ENCODE data around the gene INSC. TPM values are rescaled to one million over a fixed set of nuclear protein-coding genes. Genes with fewer than 3 reads are reported as not detected.

The INSC gene
- total RNA-seq, 1 donor: under 0.01 TPM

DNA sequence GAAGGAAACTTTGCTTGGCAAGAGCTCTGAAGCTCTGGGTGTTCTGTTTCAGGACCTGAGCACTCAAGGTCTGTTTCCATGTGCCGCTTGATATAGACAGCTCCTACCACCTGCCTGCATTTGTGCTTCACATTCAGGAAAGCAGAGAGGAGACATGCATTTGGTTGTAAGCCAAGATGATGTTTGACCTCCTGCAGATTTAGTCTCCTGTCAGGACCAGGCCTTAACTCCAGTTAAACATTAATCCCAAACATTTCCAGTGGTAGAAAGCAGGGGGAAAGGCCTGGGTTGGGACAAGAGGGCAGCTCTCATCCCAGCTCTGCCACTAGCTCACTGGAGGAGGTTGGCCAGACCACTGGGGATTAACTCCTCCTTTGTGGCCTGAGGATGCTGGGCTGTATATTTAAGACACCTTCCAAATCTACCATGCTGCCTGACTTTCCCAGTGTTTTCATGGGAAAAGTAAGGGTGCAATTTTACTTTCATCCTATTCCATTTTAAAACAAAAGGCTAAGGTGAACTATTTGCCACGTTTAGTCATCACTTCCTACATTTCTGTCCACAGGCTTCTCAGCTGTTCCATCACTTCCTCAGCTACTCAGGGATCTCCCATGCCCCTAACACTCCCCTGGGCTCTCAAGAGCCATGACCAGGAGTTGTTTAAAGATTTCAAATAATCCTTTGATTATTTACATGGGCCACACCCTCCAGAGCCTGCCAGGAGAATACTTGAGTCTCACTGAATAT, 80.9 kb downstream of the INSC start:
- TF ChIP-seq, protein P1, sequence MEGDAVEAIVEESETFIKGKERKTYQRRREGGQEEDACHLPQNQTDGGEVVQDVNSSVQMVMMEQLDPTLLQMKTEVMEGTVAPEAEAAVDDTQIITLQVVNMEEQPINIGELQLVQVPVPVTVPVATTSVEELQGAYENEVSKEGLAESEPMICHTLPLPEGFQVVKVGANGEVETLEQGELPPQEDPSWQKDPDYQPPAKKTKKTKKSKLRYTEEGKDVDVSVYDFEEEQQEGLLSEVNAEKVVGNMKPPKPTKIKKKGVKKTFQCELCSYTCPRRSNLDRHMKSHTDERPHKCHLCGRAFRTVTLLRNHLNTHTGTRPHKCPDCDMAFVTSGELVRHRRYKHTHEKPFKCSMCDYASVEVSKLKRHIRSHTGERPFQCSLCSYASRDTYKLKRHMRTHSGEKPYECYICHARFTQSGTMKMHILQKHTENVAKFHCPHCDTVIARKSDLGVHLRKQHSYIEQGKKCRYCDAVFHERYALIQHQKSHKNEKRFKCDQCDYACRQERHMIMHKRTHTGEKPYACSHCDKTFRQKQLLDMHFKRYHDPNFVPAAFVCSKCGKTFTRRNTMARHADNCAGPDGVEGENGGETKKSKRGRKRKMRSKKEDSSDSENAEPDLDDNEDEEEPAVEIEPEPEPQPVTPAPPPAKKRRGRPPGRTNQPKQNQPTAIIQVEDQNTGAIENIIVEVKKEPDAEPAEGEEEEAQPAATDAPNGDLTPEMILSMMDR (IDR thresholded peaks at IDR 0.05; ENCODE audit: insufficient read depth, low read depth, low read length): no peak
- no peak for DNase-seq (ENCODE audit: low read depth)
- H3K4me3 ChIP-seq (ENCODE audit: low read depth, low read length): no peak overlapping the region

DNA sequence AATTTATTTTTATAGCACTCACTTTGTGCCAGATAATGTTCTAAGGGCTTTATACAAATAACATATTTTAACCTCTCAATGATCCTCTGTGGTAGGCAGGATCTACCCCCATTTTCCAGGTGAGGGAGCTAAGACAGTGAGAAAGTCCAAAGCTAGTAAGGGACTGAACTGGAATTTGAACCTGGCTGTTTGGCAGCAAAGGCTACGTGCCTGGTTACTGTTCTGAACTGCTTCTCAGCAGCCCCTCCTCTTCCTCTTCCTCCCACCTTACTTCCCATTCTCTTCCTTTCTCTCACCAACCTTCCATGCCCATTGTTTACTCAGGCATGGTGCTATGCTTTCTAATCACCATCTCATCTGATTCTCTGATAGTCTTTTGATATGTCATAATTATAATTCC, 82.0 kb downstream of the INSC start:
- H3K4me3 ChIP-seq (ENCODE audit: low read depth, low read length): no peak overlapping the region
- TF ChIP-seq, protein P1 (IDR thresholded peaks at IDR 0.05; ENCODE audit: insufficient read depth, low read depth, low read length): no peak
- no peak for DNase-seq (ENCODE audit: low read depth)

DNA sequence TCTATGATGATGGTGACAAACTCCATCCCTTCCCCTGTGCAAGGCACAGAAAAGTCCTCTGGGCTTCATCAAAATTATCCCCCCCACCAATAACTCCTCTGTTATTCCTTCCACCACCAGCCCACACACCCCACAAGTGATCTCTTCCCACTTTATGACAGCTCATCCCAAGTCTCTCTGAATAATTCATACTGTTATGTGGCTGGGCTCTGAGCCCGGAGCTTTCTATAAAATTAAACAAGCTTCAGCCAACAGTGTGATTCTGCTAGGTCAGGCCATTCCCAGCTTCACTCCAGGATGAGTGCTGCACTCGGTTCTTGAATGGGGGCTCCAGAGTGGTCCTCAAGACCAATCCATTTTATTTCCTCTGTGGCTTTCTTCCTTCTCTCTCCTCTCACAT, 83.0 kb downstream of the INSC start:
- DNase-seq (ENCODE audit: low read depth): no peak
- TF ChIP-seq, protein P1 (IDR thresholded peaks at IDR 0.05; ENCODE audit: insufficient read depth, low read depth, low read length): no peak
- H3K4me3 ChIP-seq (ENCODE audit: low read depth, low read length): no peak overlapping the region

DNA sequence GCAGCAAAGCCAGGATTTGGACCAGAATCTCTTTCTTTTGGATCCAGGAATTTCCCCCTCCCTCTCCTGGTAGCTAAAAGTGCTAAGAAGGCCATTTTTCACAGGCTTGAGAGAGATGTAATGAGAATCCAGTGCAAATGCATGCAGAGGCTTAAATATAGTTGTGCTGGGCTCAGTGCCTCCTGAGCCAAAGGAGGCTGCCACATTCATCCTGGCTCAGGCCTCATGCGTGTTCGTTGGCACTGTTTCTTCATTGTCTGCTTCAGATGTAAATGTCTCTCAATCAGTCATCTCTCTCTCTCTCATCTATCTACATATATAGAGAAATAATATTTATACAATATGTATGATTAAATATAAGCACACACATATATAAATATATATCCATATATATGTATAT, 83.6 kb downstream of the INSC start:
- H3K4me3 ChIP-seq (ENCODE audit: low read depth, low read length): no peak overlapping the region
- no peak for DNase-seq (ENCODE audit: low read depth)
- TF ChIP-seq, protein P1 (IDR thresholded peaks at IDR 0.05; ENCODE audit: insufficient read depth, low read depth, low read length): no peak

DNA sequence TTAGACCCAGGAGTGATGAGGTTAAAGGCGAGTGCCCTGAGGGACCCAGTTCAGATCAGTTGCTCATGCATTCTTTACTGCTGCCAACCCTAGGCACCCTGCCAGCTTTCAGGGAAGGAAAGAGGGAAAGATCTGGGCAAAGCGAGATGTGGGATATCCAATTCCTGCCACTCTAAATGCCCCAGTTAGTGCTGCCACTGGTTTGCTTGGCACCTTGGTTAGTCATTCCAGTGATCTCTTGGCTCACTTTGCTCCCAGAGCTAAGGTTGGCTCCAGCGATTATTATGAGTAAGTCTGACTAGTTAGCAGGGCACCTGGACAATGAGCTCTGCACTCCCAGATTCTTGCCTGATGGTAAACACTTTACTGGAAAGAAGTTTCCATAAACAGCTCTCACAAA, 85.0 kb downstream of the INSC start:
- DNase-seq (ENCODE audit: low read depth): peak; percentile 39
- no peak overlapping the region for H3K4me3 ChIP-seq (ENCODE audit: low read depth, low read length)
- TF ChIP-seq, protein P1 (IDR thresholded peaks at IDR 0.05; ENCODE audit: insufficient read depth, low read depth, low read length): no peak

DNA sequence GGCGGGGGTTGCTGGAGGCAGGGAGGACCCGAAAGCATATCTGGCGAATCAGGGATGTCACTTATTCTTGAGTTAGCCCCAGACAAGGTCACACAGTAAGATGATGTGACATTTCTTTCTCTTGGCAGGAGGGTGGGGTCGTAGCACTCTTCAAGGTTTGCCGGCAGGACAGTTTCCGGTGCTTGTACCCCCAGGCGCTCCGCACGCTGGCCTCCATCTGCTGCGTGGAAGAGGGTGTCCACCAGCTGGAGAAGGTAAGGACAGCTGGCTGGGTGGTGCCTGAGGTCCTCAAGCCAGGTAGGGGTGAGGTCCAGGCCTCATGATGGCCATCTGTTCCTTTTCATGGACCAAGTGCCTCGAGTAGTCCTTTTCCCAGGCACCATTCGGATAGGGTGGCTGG, 86.0 kb downstream of the INSC start:
- DNase-seq (ENCODE audit: low read depth): no peak
- no peak overlapping the region for H3K4me3 ChIP-seq (ENCODE audit: low read depth, low read length)
- TF ChIP-seq, protein P1 (IDR thresholded peaks at IDR 0.05; ENCODE audit: insufficient read depth, low read depth, low read length): no peak

DNA sequence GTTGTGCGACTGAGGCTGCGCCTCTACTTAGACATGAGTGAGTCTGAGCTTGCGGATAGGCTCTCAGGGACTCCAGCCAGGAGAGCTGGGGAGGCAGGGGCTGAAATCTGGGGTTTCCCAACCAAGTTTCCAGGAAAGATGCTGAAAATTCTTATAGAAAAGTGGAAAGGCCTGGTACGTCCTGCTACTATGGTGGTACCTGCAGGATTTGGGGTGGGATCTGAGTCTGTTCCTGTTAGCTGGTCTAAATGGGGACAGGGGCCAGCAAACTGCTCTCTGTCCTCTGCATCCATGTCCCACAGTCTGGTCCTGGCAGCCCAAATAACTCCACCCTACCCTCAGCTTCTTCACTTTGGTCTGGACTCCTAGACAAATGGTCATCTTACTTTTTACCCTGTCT, 86.9 kb downstream of the INSC start:
- no peak for DNase-seq (ENCODE audit: low read depth)
- no peak overlapping the region for H3K4me3 ChIP-seq (ENCODE audit: low read depth, low read length)
- TF ChIP-seq, protein P1 (IDR thresholded peaks at IDR 0.05; ENCODE audit: insufficient read depth, low read depth, low read length): no peak

Data from fibroblast of villous mesenchyme (primary cell).